Cerebellar nuclear complex (tissue), 1 donor: Measurements from ENCODE around the gene TRIM49C.
"Not testable (repeated sequence)": the region's sequence is repeated elsewhere in the genome, so short reads cannot be mapped to it uniquely, and the experiment has no call there.

ENCODE experiments used
- DNase-seq, 2 experiments: peaks; one replicate each; lab custom pipeline; 2025; lab: John Stamatoyannopoulos, UW

Gene TRIM49C, protein sequence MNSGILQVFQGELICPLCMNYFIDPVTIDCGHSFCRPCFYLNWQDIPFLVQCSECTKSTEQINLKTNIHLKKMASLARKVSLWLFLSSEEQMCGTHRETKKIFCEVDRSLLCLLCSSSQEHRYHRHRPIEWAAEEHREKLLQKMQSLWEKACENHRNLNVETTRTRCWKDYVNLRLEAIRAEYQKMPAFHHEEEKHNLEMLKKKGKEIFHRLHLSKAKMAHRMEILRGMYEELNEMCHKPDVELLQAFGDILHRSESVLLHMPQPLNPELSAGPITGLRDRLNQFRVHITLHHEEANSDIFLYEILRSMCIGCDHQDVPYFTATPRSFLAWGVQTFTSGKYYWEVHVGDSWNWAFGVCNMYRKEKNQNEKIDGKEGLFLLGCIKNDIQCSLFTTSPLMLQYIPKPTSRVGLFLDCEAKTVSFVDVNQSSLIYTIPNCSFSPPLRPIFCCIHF

DNA sequence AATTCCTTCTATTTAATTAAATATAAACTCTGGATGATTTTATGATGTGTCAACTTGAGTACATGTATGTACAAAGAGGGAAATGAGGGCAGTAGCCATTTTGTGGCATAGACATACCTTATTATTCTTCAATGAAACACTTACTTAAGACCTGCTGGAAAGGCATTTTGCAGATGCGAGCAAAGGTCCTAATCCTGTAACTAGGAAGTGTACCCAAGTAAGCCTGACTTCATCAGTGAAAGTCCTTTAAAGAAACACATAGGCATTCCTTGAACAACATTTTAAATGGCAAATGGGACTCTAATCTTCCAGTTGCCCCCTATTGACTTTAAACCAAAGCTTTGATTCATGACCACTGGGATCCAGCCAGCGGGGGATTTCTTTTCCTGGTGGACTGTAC, at the start of gene TRIM49C:
Gene TRIM49C (plus strand): TSS at position 301 of the 400 bp plus-strand sequence. CDS start 4,106 bp downstream, outside the sequence.
- not testable (repeated sequence) for DNase-seq

DNA sequence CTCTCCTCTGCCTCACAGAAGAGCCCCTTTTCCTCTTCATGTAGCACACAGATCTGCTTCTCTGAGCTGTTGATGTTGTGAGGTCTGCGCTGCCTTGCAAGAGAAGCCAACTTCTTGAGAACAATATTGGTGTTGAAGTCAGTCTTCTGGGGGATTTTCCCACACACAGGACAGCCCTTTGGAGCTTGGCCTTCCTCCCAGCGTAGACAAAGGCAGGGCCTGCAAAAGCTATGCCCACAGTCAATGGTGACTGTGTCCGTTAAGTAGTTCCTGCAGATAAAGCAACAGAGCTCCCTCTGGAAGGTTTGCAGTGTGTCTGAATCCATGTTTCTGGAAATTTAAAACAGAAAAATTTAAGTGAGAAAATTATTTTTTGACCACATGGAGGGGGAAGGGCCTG, 6.7 kb upstream of the TRIM49C start:
- not testable (repeated sequence) for DNase-seq

DNA sequence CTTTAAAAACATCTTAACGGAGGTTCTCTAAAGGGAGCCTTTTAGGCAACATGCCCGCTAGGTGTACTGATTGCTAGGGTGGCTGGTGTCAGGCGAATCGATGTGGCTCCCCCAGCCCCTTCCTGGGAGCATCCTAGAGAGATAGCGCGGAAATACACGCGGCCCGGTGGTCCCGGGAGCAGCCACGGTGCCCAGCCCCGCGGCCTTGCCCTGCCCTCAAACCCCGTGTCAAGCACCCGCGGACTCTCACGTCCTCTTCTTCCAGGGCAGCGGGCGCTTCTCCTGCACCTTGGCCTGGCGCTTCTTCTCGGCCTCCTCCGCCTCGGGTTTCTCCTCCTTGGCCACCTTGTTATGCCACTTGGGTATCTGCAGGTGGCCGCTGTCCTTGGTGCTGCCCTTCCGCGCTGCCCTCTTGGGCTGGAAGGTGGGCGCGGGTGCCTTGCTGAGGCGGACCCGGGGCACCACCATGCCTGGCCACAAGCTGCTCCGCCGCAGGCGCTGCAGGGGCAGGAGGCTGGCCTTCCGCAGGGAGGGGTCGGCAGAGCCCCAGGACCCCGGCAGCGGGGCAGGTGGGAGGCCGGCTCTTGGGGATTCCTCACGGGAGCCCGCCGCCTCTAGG, 20.8 kb downstream of the TRIM49C start:
- DNase-seq: not testable (repeated sequence)

DNA sequence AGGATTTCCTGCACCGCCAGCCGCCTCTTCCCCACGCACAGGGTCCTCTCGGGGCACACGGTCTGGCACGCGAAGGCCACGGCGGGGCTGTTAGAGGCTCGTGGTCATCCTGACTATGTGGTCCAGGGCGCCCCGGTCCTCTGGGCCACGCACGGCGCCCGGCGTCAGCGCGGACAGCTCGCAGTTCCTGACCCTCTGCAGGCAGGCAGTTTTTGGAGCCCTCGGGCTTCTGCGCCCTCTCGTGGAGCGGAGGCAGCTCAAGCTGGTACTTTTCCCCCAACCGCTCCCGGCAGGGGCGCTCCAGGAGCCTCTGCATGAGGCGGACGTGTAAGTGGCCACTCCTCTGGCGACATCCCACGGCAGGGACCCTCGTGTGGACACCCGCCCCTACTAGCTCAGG, 21.4 kb downstream of the TRIM49C start:
- not testable (repeated sequence) for DNase-seq

DNA sequence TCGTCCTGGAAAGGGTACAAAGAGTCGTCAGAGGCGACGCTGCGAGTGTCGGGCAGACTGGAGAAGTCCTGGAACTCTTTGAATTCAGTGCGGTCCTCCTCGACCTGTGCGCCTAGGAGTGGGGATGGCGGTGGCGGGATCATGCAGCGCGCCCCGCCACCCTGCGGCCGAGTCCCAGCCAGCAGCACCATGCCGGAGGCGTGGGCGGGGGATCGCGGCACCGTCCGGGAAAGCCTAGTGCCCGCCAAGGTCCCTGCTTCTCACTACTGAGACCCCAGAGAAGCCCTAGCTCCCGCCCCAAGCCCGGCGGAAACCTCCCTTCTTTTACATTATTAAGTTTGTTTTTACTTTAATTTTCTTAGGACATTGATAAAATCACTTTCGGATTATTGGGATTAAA, 22.6 kb downstream of the TRIM49C start:
- not testable (repeated sequence) for DNase-seq

DNA sequence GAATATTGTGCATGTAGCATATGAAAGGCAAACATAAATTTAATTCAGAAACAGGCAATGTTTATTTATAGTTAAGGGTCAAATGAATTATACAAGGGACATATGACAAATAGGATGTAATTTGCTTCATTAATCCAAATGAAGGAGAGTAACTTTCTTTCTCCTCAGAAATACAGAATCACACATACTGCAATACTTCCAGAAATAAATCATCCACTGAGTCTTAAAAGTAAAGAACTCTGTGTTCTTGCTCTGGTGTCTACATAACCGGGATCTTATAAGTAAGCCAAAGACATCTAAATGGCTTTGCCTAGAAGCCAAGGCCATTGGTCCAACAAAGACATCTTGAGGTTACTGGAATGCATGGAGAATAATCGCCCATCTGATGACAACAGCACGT, 54.7 kb downstream of the TRIM49C start, which contains the start of gene UBTFL1:
Gene UBTFL1 (plus strand): TSS at position 301 of the 400 bp plus-strand sequence. CDS start 0 bp downstream, at position 301.
- not testable (repeated sequence) for DNase-seq

DNA sequence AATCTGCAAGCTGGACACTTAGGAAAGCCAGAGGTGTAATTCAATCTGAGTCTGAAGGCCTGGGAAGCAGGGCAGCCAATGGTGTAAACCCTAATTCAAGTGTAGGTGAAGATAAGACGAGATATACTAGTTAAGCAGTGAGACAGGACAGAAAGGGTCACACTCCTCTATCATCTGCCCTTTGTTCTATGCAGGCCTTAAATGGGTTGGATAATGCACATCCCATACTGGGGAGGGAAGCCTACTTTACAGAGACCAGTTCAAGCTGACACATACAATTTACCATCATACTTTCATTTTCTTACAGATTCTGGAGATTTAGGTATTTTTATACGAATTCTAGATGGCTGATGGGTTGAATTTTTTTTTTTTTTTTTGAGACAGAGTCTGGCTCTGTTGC, 57.8 kb downstream of the TRIM49C start:
- not testable (repeated sequence) for DNase-seq
